ENCODE data around the gene IL27RA. TPM values are rescaled to one million over a fixed set of nuclear protein-coding genes. Genes with fewer than 3 reads are reported as not detected.

The IL27RA gene
- total RNA-seq, 1 donor from 2014 or later: not detected

GRCh38 chr19:14061081-14061749 lies 29.7 kb downstream of the IL27RA start:
- Mint-ChIP-seq H3K27ac (ENCODE audit: unreplicated experiment) (no peak overlapping the region), H3K4me3 (ENCODE audit: unreplicated experiment) (no peak overlapping the region), H3K36me3 (ENCODE audit: unreplicated experiment) (no peaks in the 10 kb centered on the region), H3K4me1 (ENCODE audit: low read depth, unreplicated experiment) (peaks cover 3% of the 10 kb centered on the region), H3K27me3 (ENCODE audit: unreplicated experiment) (peaks cover 11% of the 10 kb centered on the region), H3K9me3 (ENCODE audit: unreplicated experiment) (peaks cover 2% of the 10 kb centered on the region)
- TF ChIP-seq, protein P1, sequence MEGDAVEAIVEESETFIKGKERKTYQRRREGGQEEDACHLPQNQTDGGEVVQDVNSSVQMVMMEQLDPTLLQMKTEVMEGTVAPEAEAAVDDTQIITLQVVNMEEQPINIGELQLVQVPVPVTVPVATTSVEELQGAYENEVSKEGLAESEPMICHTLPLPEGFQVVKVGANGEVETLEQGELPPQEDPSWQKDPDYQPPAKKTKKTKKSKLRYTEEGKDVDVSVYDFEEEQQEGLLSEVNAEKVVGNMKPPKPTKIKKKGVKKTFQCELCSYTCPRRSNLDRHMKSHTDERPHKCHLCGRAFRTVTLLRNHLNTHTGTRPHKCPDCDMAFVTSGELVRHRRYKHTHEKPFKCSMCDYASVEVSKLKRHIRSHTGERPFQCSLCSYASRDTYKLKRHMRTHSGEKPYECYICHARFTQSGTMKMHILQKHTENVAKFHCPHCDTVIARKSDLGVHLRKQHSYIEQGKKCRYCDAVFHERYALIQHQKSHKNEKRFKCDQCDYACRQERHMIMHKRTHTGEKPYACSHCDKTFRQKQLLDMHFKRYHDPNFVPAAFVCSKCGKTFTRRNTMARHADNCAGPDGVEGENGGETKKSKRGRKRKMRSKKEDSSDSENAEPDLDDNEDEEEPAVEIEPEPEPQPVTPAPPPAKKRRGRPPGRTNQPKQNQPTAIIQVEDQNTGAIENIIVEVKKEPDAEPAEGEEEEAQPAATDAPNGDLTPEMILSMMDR (IDR thresholded peaks at IDR 0.05; ENCODE audit: partially characterized antibody, unreplicated experiment): no peak
- no peak for DNase-seq

- Mint-ChIP-seq H3K36me3 (ENCODE audit: unreplicated experiment) (no peaks in the 10 kb centered on the region), H3K4me3 (ENCODE audit: unreplicated experiment) (no peak within 1 kb of the TSS), H3K27ac (ENCODE audit: unreplicated experiment) (no peak within 1 kb of the TSS), H3K4me1 (ENCODE audit: low read depth, unreplicated experiment) (peaks cover 3% of the 10 kb centered on the region), H3K27me3 (ENCODE audit: unreplicated experiment) (peaks cover 11% of the 10 kb centered on the region), H3K9me3 (ENCODE audit: unreplicated experiment) (peaks cover under 1% of the 10 kb centered on the region)
- DNase-seq: no peak
- TF ChIP-seq, protein P1 (IDR thresholded peaks at IDR 0.05; ENCODE audit: partially characterized antibody, unreplicated experiment): no peak
Measured at GRCh38 chr19:14061751-14062557, 30.4 kb downstream of the IL27RA start, which contains the start of gene PALM3. Gene PALM3 (minus strand): TSS chr19:14062076. CDS start chr19:14061980, 96 bp downstream.

DNA sequence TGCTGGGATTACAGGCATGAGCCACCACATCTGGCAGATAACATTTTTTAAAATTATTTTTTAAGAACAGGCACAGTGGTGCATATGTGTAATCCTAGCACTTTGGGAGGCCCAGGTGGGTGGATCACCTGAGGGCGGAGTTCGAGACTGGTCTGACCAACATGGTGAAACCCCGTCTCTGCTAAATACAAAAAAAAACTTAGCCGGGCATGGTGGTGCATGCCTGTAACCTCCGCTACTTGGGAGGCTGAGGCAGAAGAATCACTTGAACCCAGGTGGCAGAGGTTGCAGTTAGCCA lies 30.9 kb downstream of the IL27RA start:
- TF ChIP-seq, protein P1 (IDR thresholded peaks at IDR 0.05; ENCODE audit: partially characterized antibody, unreplicated experiment): no peak
- Mint-ChIP-seq H3K36me3 (ENCODE audit: unreplicated experiment) (no peaks in the 10 kb centered on the region), H3K9me3 (ENCODE audit: unreplicated experiment) (no peaks in the 10 kb centered on the region), H3K4me1 (ENCODE audit: low read depth, unreplicated experiment) (peaks cover 3% of the 10 kb centered on the region), H3K27ac (ENCODE audit: unreplicated experiment) (no peak overlapping the region), H3K27me3 (ENCODE audit: unreplicated experiment) (peaks cover 11% of the 10 kb centered on the region), H3K4me3 (ENCODE audit: unreplicated experiment) (no peak overlapping the region)
- no peak for DNase-seq

DNA sequence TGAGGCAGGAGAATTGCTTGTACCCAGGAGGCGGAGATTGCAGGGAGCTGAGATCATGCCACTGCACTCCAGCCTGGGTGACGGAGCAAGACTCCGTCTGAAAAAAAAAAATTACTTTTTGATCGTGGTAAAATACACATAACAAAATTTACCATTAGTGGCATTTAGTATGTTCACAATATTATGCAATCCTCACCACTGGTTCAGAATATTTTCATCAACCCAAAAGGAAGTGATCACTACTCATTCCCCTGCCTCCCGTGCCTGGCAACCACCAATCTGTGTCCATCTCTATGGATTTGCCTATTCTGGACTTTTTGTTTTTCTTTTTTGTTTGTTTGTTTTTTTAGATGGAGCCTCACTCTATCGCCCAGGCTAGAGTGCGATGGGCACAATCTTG lies 31.5 kb downstream of the IL27RA start:
- Mint-ChIP-seq H3K27ac (ENCODE audit: unreplicated experiment) (no peak overlapping the region), H3K4me3 (ENCODE audit: unreplicated experiment) (no peak overlapping the region), H3K4me1 (ENCODE audit: low read depth, unreplicated experiment) (peaks cover 2% of the 10 kb centered on the region), H3K9me3 (ENCODE audit: unreplicated experiment) (no peaks in the 10 kb centered on the region), H3K27me3 (ENCODE audit: unreplicated experiment) (peaks cover 8% of the 10 kb centered on the region), H3K36me3 (ENCODE audit: unreplicated experiment) (no peaks in the 10 kb centered on the region)
- DNase-seq: no peak
- TF ChIP-seq, protein P1 (IDR thresholded peaks at IDR 0.05; ENCODE audit: partially characterized antibody, unreplicated experiment): no peak

GRCh38 chr19:14066134-14066533 lies 34.6 kb downstream of the IL27RA start:
- Mint-ChIP-seq H3K27me3 (ENCODE audit: unreplicated experiment) (peaks cover 2% of the 10 kb centered on the region), H3K9me3 (ENCODE audit: unreplicated experiment) (peaks cover 1% of the 10 kb centered on the region), H3K27ac (ENCODE audit: unreplicated experiment) (no peak overlapping the region), H3K36me3 (ENCODE audit: unreplicated experiment) (no peaks in the 10 kb centered on the region), H3K4me1 (ENCODE audit: low read depth, unreplicated experiment) (no peaks in the 10 kb centered on the region), H3K4me3 (ENCODE audit: unreplicated experiment) (no peak overlapping the region)
- no peak for DNase-seq
- TF ChIP-seq, protein P1 (IDR thresholded peaks at IDR 0.05; ENCODE audit: partially characterized antibody, unreplicated experiment): no peak
